ENCODE results near the gene YY1.

- TF ChIP-seq POLR2AphosphoS5 (IDR thresholded peaks at IDR 0.05) (no peak), CTCF (IDR thresholded peaks at IDR 0.05) (no peak), POLR2A (IDR thresholded peaks at IDR 0.05) (no peak)
Observed at GRCh38 chr14:100299238-100299560, 60.3 kb downstream of the YY1 start.
